ENCODE measurements around the gene TOMM6. TPM values are rescaled to one million over a fixed set of nuclear protein-coding genes. Genes with fewer than 3 reads are reported as not detected.

Gene TOMM6
- total RNA-seq, 5 donors from 2014 or later (not counting 1 experiment from before 2014, with no cell fraction given) = 124 to 131 (median 127) TPM

DNA sequence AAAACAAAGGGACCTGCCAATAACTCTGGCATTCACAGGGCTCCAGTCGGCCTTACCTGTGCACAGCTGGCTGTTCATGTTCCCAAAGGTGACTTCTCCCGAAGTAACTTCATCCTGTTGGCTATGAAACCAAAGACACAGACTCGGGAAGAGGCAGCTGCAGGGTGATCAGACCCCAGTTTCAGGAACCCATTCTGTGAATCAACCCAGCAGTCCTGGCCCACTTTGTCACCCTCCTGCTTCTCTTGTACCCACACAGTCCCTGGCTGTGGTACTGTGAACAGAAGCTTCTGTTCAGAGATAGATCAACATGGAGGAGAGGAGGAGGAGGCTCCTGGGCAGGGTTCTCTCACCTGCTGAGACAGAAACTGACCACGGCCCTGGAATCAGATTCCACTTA is 31.6 kb upstream of the TOMM6 start:
- Mint-ChIP-seq H3K27ac (no peak overlapping the region), H3K4me1 (peaks cover 0 to 3% (median 0%) of the 10 kb centered on the region in 3 donors), H3K9me3 (no peaks in the 10 kb centered on the region), H3K27me3 (no peaks in the 10 kb centered on the region), H3K36me3 (no peaks in the 10 kb centered on the region), H3K4me3 (no peak overlapping the region)
- POLR2A ChIA-PET = no interaction called here
- Histone ChIP-seq H3K27me3 (replicated peaks in 1 of 2; ENCODE audit: control insufficient read depth in 2 of 2, extremely low read depth in 1 of 2, insufficient read depth in 2 of 2, low read length in 1 of 2) (peaks cover 0 to 12% of the 10 kb centered on the region in 2 experiments), H3K4me1 (ENCODE audit: control insufficient read depth in 1 of 2, extremely low read depth in 1 of 2, insufficient read depth in 2 of 2, low read length in 2 of 2) (peaks cover 2 to 3% of the 10 kb centered on the region in 2 experiments), H3K27ac (ENCODE audit: low read length) (no peak overlapping the region), H3K4me3 (ENCODE audit: control insufficient read depth in 1 of 2, extremely low read depth in 1 of 2, low read length in 1 of 2) (no peak overlapping the region), H3K9me3 (no peaks in the 10 kb centered on the region), H3K36me3 (ENCODE audit: control insufficient read depth in 2 of 2, extremely low read depth in 1 of 2, insufficient read depth in 1 of 2, low read length in 1 of 2) (no peaks in the 10 kb centered on the region)
- ATAC-seq (replicated peaks in 1 of 4) (no peak), DNase-seq (no peak)
- CTCF ChIA-PET = interaction anchor here in 1 of 2 donors (0.7 kb wide), 1 partner anchor 155 kb away, joined by 3 read pairs; no protein-coding TSS in a partner anchor
- WGBS (ENCODE audit: insufficient coverage) = 73% methylated on average over 4 of the region's 4 CpGs

DNA sequence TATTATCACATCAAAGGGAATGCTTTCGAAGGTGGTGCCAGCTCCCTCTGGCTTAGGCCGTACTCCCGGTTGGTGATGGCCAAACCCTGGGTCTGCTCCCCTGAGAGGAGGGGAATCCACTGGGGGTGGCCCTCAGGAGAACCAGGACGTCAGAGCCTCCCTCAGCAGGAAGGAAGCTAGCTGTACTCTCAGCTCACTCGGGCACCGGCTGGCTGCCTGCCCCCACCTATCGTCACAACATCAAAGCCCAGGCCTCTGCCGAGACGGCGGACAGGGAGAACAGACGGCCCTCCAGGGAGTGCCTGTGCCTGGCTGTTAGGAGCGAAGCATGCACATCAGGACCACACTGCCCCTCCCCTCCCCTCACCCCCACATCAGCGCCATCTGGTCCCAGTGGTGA is 31.1 kb upstream of the TOMM6 start:
- ChIA-PET POLR2A (no interaction called here), CTCF (interaction anchor here in 1 of 2 donors (0.7 kb wide), 1 partner anchor 155 kb away, joined by 3 read pairs; no protein-coding TSS in a partner anchor)
- Histone ChIP-seq H3K9me3 (no peaks in the 10 kb centered on the region), H3K27ac (ENCODE audit: low read length) (no peak overlapping the region), H3K27me3 (replicated peaks in 1 of 2; ENCODE audit: control insufficient read depth in 2 of 2, extremely low read depth in 1 of 2, insufficient read depth in 2 of 2, low read length in 1 of 2) (peaks cover 0 to 12% of the 10 kb centered on the region in 2 experiments), H3K36me3 (ENCODE audit: control insufficient read depth in 2 of 2, extremely low read depth in 1 of 2, insufficient read depth in 1 of 2, low read length in 1 of 2) (no peaks in the 10 kb centered on the region), H3K4me3 (ENCODE audit: control insufficient read depth in 1 of 2, extremely low read depth in 1 of 2, low read length in 1 of 2) (no peak overlapping the region), H3K4me1 (ENCODE audit: control insufficient read depth in 1 of 2, extremely low read depth in 1 of 2, insufficient read depth in 2 of 2, low read length in 2 of 2) (peaks cover 2 to 3% of the 10 kb centered on the region in 2 experiments)
- H3K4me3 Mint-ChIP-seq = no peak overlapping the region
- H3K27ac Mint-ChIP-seq = no peak overlapping the region
- DNase-seq = no peak
- H3K27me3 Mint-ChIP-seq = no peaks in the 10 kb centered on the region
- no peaks in the 10 kb centered on the region for H3K36me3 Mint-ChIP-seq
- H3K4me1 Mint-ChIP-seq = peaks cover 0 to 3% (median 0%) of the 10 kb centered on the region in 3 donors
- ATAC-seq (replicated peaks in 1 of 4) = peak in 2 of 4 experiments; percentile 36
- H3K9me3 Mint-ChIP-seq = no peaks in the 10 kb centered on the region
- 27% methylated on average over 6 of the region's 13 CpGs for WGBS (ENCODE audit: insufficient coverage)

DNA sequence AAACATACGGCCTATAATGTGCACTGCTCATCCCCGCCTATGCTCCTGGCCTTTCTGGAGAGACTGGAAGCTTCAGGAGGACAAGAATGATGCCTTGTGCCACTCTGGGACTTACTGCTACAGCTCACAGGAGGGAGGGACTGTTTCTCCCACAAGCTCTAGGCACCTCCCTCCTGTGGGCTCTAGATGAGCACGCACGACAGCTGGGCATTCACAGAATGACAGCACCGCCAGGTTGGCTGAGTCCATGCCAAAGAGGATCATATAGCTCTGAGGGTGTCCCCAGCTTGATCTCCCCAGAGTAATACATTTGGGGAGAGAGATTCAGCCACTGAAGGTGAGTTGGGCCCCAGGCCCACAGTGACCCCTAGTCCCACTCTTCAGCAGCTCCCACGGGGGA is 30.2 kb upstream of the TOMM6 start:
- Histone ChIP-seq H3K36me3 (ENCODE audit: control insufficient read depth in 2 of 2, extremely low read depth in 1 of 2, insufficient read depth in 1 of 2, low read length in 1 of 2) (no peaks in the 10 kb centered on the region), H3K9me3 (no peaks in the 10 kb centered on the region), H3K4me1 (ENCODE audit: control insufficient read depth in 1 of 2, extremely low read depth in 1 of 2, insufficient read depth in 2 of 2, low read length in 2 of 2) (peaks cover 2 to 3% of the 10 kb centered on the region in 2 experiments), H3K4me3 (ENCODE audit: control insufficient read depth in 1 of 2, extremely low read depth in 1 of 2, low read length in 1 of 2) (no peak overlapping the region), H3K27ac (ENCODE audit: low read length) (no peak overlapping the region), H3K27me3 (replicated peaks in 1 of 2; ENCODE audit: control insufficient read depth in 2 of 2, extremely low read depth in 1 of 2, insufficient read depth in 2 of 2, low read length in 1 of 2) (peaks cover 0 to 12% of the 10 kb centered on the region in 2 experiments)
- H3K27ac Mint-ChIP-seq = no peak overlapping the region
- H3K9me3 Mint-ChIP-seq = no peaks in the 10 kb centered on the region
- DNase-seq (no peak), ATAC-seq (replicated peaks in 1 of 4) (no peak)
- H3K36me3 Mint-ChIP-seq = no peaks in the 10 kb centered on the region
- no peak overlapping the region for H3K4me3 Mint-ChIP-seq
- WGBS (ENCODE audit: insufficient coverage) = 86% methylated on average over 2 of the region's 6 CpGs
- peaks cover 0 to 3% (median 0%) of the 10 kb centered on the region in 3 donors for H3K4me1 Mint-ChIP-seq
- no peaks in the 10 kb centered on the region for H3K27me3 Mint-ChIP-seq
- POLR2A ChIA-PET = interaction anchor here in 1 of 2 donors (0.6 kb wide), 1 partner anchor 9 kb away, joined by 3 read pairs; no protein-coding TSS in a partner anchor
- CTCF ChIA-PET = no interaction called here

DNA sequence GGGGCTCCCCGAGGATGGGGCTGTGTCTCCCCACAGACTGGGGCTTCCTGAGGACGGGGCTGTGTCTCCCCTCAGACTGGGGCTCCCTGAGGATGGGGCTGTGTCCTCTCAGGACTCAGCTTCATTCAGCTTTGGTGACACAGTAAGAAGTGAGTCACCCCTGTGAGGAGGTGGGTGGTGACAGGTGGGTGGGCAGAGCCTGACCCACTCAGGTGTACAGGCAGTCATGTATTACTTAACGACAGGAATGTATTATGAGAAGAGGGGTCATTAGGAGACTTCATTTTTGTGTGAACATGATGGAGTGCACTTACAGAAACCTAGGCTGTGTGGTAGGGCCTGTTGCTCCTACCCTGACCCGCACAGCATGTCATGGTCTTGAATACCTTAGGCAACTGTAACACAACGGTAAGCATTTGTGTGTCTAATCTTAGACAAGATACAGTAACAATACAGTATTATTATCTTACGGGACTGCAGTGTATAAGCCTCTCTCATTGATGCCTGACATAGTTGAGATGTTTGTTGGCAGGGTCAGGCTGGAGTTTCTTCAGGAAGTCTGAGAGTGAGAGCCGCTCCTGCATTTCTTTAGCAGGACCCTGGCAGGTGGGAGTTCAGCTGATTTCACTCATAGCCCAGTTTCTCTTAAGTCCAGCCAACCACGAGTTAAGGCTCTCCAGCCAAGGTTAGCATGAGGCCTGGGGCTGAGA is 29.4 kb upstream of the TOMM6 start:
- H3K4me3 Mint-ChIP-seq = no peak overlapping the region
- Histone ChIP-seq H3K9me3 (no peaks in the 10 kb centered on the region), H3K27me3 (replicated peaks in 1 of 2; ENCODE audit: control insufficient read depth in 2 of 2, extremely low read depth in 1 of 2, insufficient read depth in 2 of 2, low read length in 1 of 2) (peaks cover 0 to 10% of the 10 kb centered on the region in 2 experiments), H3K4me1 (ENCODE audit: control insufficient read depth in 1 of 2, extremely low read depth in 1 of 2, insufficient read depth in 2 of 2, low read length in 2 of 2) (peaks cover 2 to 3% of the 10 kb centered on the region in 2 experiments), H3K27ac (ENCODE audit: low read length) (no peak overlapping the region), H3K36me3 (ENCODE audit: control insufficient read depth in 2 of 2, extremely low read depth in 1 of 2, insufficient read depth in 1 of 2, low read length in 1 of 2) (no peaks in the 10 kb centered on the region), H3K4me3 (ENCODE audit: control insufficient read depth in 1 of 2, extremely low read depth in 1 of 2, low read length in 1 of 2) (no peak overlapping the region)
- no peak for DNase-seq
- H3K4me1 Mint-ChIP-seq = peaks cover 0 to 3% (median 0%) of the 10 kb centered on the region in 3 donors
- H3K27me3 Mint-ChIP-seq = peaks cover 0 to 2% of the 10 kb centered on the region in 2 donors
- 83% methylated on average over 2 of the region's 8 CpGs for WGBS (ENCODE audit: insufficient coverage)
- no peaks in the 10 kb centered on the region for H3K36me3 Mint-ChIP-seq
- H3K9me3 Mint-ChIP-seq = no peaks in the 10 kb centered on the region
- H3K27ac Mint-ChIP-seq = no peak overlapping the region
- CTCF ChIA-PET = no interaction called here
- POLR2A ChIA-PET = no interaction called here
- no peak for ATAC-seq (replicated peaks in 1 of 4)

DNA sequence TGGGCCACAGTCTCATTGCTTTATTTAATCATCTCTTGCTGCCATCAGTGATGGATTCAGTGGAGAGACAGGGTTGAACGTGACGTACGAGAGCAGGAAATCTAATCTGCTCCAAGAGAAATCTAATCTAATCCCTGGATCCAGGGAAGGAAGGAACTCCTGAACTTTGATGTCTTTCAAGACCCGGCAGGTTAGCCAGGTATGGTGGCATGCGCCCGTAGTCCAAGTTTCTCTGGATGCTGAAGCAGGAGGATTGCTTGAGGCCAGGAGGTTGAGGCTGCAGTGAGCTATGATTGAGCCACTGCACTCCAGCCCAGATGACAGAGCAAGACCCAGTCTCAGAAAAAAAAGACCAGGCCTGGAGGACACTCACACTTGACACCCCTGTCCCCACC is 28.9 kb upstream of the TOMM6 start:
- H3K27ac Mint-ChIP-seq = no peak overlapping the region

DNA sequence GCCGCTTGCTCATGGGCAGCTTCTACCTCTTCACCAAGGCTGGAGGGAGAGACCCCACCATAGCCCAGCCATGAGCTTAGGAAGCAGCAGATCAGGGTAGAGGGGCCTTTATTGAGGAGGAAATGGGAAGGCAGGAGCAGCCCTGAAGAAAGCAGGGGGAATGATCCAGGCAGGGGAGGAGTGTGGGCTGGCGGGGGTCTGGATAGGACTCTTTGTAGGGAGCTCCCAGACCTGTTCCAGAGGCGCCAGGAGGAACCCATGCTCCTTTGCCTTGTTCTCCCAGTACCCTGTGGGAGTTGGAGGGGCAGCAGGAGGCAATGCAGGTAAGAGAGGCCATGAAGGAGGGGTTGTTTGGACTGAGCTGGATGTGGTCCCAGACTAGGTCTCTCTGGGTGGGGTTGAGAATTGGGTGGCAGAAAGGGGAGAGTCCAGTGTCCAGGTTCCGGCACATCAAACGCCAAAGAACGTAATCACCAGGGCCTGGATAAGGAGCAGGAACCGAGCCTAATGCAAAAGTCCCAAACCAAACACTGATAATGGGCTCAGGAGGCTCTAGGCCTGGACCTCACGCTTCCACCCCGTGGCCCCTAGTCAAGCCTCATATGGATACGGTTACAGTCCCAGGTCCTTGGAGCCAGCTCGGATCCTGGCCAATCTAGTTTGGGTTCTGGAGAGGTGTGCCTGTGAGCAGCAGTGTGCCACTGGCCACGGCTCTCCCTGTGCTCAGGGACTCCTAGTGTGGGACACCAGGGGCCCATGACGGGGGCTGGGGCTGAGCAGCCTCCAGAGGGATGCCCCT is 28.2 kb upstream of the TOMM6 start:
- Mint-ChIP-seq H3K36me3 (no peaks in the 10 kb centered on the region), H3K4me3 (no peak overlapping the region), H3K4me1 (peaks cover 0 to 3% (median 0%) of the 10 kb centered on the region in 3 donors), H3K27ac (no peak overlapping the region), H3K27me3 (peaks cover 0 to 3% of the 10 kb centered on the region in 2 donors), H3K9me3 (no peaks in the 10 kb centered on the region)
- no peak overlapping the region for H3K4me3 ChIP-seq (ENCODE audit: control insufficient read depth in 1 of 2, extremely low read depth in 1 of 2, low read length in 1 of 2)
- H3K4me1 ChIP-seq (ENCODE audit: control insufficient read depth in 1 of 2, extremely low read depth in 1 of 2, insufficient read depth in 2 of 2, low read length in 2 of 2) = peaks cover 2 to 3% of the 10 kb centered on the region in 2 experiments
- WGBS (ENCODE audit: insufficient coverage) = 73% methylated on average over 7 of the region's 13 CpGs
- peaks cover 0 to 10% of the 10 kb centered on the region in 2 experiments for H3K27me3 ChIP-seq (replicated peaks in 1 of 2; ENCODE audit: control insufficient read depth in 2 of 2, extremely low read depth in 1 of 2, insufficient read depth in 2 of 2, low read length in 1 of 2)
- no peak overlapping the region for H3K27ac ChIP-seq (ENCODE audit: low read length)
- no peaks in the 10 kb centered on the region for H3K36me3 ChIP-seq (ENCODE audit: control insufficient read depth in 2 of 2, extremely low read depth in 1 of 2, insufficient read depth in 1 of 2, low read length in 1 of 2)
- no peaks in the 10 kb centered on the region for H3K9me3 ChIP-seq
- DNase-seq (no peak), ATAC-seq (replicated peaks in 1 of 4) (no peak)
- POLR2A ChIA-PET = no interaction called here
- CTCF ChIA-PET = no interaction called here

More for the DNA sequence above, 28.9 kb upstream of the TOMM6 start:
- Mint-ChIP-seq H3K9me3 (no peaks in the 10 kb centered on the region), H3K27me3 (peaks cover 0 to 3% of the 10 kb centered on the region in 2 donors), H3K4me1 (peaks cover 0 to 3% (median 0%) of the 10 kb centered on the region in 3 donors), H3K4me3 (no peak overlapping the region), H3K36me3 (no peaks in the 10 kb centered on the region)
- Histone ChIP-seq H3K36me3 (ENCODE audit: control insufficient read depth in 2 of 2, extremely low read depth in 1 of 2, insufficient read depth in 1 of 2, low read length in 1 of 2) (no peaks in the 10 kb centered on the region), H3K27me3 (replicated peaks in 1 of 2; ENCODE audit: control insufficient read depth in 2 of 2, extremely low read depth in 1 of 2, insufficient read depth in 2 of 2, low read length in 1 of 2) (peaks cover 0 to 10% of the 10 kb centered on the region in 2 experiments), H3K9me3 (no peaks in the 10 kb centered on the region), H3K4me3 (ENCODE audit: control insufficient read depth in 1 of 2, extremely low read depth in 1 of 2, low read length in 1 of 2) (no peak overlapping the region), H3K4me1 (ENCODE audit: control insufficient read depth in 1 of 2, extremely low read depth in 1 of 2, insufficient read depth in 2 of 2, low read length in 2 of 2) (peaks cover 2 to 3% of the 10 kb centered on the region in 2 experiments), H3K27ac (ENCODE audit: low read length) (no peak overlapping the region)
- DNase-seq (no peak), ATAC-seq (replicated peaks in 1 of 4) (no peak)
- ChIA-PET CTCF (no interaction called here), POLR2A (no interaction called here)
- WGBS (ENCODE audit: insufficient coverage) = 96% methylated on average over 3 of the region's 6 CpGs
